SK-MEL-5 (cell line): ENCODE data around the gene GABRA6. TPM values are rescaled to one million over a fixed set of nuclear protein-coding genes. Genes with fewer than 3 reads are reported as not detected.

ENCODE experiments used
- DNase-seq: peaks from one replicate; pipeline ENCODE4 v3.0.0-alpha.2; 2016; ENCODE audit warnings: low read depth, low spot score
- in situ Hi-C: cut with HindIII; loops from 2 replicates; pipeline ENCODE4 v1.10.0; 2016; ENCODE audit warnings: low sequenced_read_pairs, high pct_unique_total_duplicates, low pct_unique_long_range_greater_than_20kb
- total RNA-seq: library from RNA; depleted of rRNA; stranded (reverse); fragments of >200 nt; shearing (Covaris generic); gene quantifications from 2 replicates; pipeline ENCODE4 v1.2.3, GENCODE V29; 2014; rRNA removed

GABRA6 gene
- total RNA-seq, 1 experiment from 2014 or later: not detected

DNA sequence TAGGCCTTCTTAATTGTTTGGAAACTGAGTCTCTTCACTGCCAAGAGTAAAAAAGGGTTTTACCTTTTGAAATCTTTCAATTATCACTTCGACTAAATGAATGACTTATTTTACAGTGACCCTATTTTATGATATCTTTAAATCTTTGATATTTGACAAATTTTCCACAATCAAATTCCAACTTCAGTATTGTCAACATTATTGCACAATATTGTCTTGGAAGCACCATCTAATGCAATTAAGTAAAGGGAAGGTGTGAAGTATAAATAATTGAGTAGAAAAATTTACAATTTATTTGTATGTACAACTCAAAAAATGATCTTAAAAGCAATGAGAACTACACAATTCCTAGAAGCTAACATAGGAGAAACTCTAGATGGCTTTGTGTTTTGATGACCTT, 49.2 kb downstream of the GABRA6 start:
- in situ Hi-C loops: no loop called here

DNA sequence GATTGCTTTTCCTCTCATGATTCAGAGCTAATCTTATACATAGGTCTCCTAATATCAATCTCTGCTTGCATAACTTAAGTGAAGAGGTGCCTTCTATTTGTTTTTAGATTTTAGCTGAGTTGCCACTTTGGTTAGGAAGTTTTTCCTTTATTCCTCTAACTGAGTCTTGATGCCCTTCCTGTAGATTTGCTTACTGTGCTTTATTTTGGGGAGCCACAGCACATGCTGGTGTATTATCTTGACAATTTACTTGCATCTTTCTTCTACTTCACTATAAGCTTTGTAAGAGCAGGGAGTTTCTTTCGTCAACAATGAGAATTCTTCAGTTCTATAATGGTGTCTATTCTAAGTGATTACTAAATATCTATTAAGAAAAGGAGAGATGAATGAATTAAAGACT, 54.9 kb downstream of the GABRA6 start:
- in situ Hi-C loops: no loop called here

More for the DNA sequence above, 49.2 kb downstream of the GABRA6 start:
- no peak for DNase-seq

DNA sequence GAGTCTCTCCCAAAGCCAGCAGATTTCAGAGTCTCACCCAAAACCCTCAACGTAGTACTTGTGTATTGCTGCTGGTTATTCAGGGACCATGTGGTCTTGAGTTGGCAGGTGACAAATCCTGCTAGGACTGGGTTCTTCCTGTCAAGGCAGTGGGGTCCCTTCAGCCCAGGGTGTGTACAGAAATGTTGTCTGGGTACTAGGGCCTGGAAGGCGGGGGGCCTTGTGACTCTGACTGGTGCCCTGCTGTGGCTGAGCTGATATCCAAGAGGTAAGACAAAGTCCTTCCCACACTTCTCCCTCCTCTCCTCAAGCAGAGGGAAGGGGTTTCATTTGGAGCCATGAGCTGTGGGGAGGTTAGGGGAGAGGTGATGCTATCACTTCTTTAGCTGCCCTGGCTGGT, 58.8 kb downstream of the GABRA6 start:
- in situ Hi-C loops: no loop called here
- no peak for DNase-seq

More for the DNA sequence above, 54.9 kb downstream of the GABRA6 start:
- DNase-seq: no peak

DNA sequence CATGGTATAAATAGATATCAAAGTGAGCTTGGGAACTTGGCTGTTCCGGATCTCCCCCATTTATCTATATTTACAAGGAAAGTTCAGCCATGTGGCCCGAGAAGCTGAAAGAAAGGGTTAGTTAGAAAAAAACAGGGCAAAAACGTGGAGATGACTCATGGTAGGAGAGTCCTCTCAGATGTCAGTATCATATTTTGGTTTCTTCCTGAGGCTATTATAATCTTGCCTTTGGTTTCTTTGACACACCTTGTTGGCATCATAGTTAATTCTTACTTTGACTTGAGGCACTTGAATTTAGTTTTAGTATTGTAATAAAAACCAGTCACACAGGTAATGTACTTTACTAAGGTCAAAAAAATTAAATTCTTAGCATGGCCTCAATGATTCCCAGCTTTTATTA, 59.9 kb downstream of the GABRA6 start:
- in situ Hi-C loops: no loop called here
- no peak for DNase-seq

DNA sequence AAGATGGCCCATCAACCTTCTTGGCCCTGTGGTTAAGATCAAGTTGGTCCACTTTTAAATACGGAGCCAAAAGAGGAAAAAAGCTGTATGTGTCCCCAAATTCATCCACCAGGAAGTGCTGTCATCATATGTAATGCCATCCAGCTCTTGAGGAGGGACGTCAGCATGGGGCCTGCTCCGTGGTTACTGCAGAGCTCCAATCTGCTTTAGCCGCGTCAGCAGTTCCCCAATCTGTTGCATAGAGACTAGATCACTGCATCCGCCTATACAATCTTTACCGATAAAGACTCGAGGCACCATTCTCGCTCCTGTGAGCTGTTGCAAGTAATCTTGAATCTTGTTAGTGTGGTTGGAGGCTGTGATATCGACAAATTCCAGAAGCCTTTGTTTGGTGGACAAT, 65.7 kb downstream of the GABRA6 start:
- in situ Hi-C loops: no loop called here
- no peak for DNase-seq

Other genes starting within 250 kb of the GABRA6 start
- not detected in 2 replicates for gene GABRB2, start 139.0 kb upstream of the GABRA6 start, total RNA-seq
- gene GABRA1, start 162.4 kb downstream of the GABRA6 start, total RNA-seq: not detected in 2 replicates